ENCODE data around the gene BSG. TPM values are rescaled to one million over a fixed set of nuclear protein-coding genes. Genes with fewer than 3 reads are reported as not detected.

Gene BSG
- total and polyA plus RNA-seq, 9 of the 15 experiments (the other 6 are each of a cell fraction or from before 2014, with no cell fraction given), result 4.6 to 495 (median 187) TPM

- no peaks in the 10 kb centered on the region for H3K27me3 ChIP-seq (ENCODE audit: control insufficient read depth in 2 of 2, insufficient read depth in 2 of 2, low read length in 2 of 2)
- H3K9me1 ChIP-seq (ENCODE audit: control insufficient read depth, insufficient read depth, low read length), result peaks cover 6% of the 10 kb centered on the region
- H3K4me3 ChIP-seq, result no peak overlapping the region
- TF ChIP-seq IRF2 (CRISPR knock-in tag; IDR thresholded peaks at IDR 0.05) (0 out of 2 replicates have a peak, but pooled peaks have one; percentile 24), VEZF1 (CRISPR knock-in tag; IDR thresholded peaks at IDR 0.05) (no peak), POLR2G (IDR thresholded peaks at IDR 0.05; ENCODE audit: low read depth, low read length) (peak; percentile 29; the same call in 1 of the 2 replicates), PCBP1 (IDR thresholded peaks at IDR 0.05; ENCODE audit: low read depth, low read length, poor library complexity, severe bottlenecking) (peak; percentile 34), RBFOX2 (IDR thresholded peaks at IDR 0.05; ENCODE audit: low read depth, low read length) (peak; percentile 40), NR2C1 (IDR thresholded peaks at IDR 0.05) (no peak), NR2C1 (tag; IDR thresholded peaks at IDR 0.05) (no peak), EGR1 (conservative IDR thresholded peaks at IDR 0.05) (peak; percentile 19; the same call in 1 of the 2 replicates), CTCF (IDR thresholded peaks at IDR 0.05 in 2 of 3, conservative IDR thresholded peaks at IDR 0.05 in 1 of 3; ENCODE audit: insufficient read depth in 2 of 3, low read depth in 1 of 3, low read length in 3 of 3) (peak in 1 of 3 experiments; percentile 16; a peak in 1 of 6 replicates)
- ATAC-seq (no peak), FAIRE-seq (no peak), DNase-seq (ENCODE audit: extremely low read depth in 1 of 4, low spot score in 3 of 4) (peak in 1 of 4 experiments; percentile 40)
- H3K9ac ChIP-seq (ENCODE audit: insufficient read depth in 1 of 2, low read depth in 2 of 2, low read length in 2 of 2), result peak overlapping the region in 1 of 2 experiments; percentile 78; a peak in 2 of 4 replicates
- H3K4me2 ChIP-seq (ENCODE audit: insufficient read depth, low read length), result no peak overlapping the region
- peaks cover 61% of the 10 kb centered on the region; the same call in 2 of the 3 replicates for H3K36me3 ChIP-seq (ENCODE audit: control insufficient read depth, insufficient read depth, low read length)
- no peak overlapping the region for H2AFZ ChIP-seq (ENCODE audit: low read depth, low read length)
- WGBS (ENCODE audit: insufficient coverage, low coverage, missing lambda C conversion rate), result 90% methylated on average over 16 of the region's 16 CpGs
- ChIA-PET POLR2A (interaction anchor here (0.6 kb wide), 1 partner anchor 15 kb away, joined by 3 read pairs; no protein-coding TSS in a partner anchor), CTCF (ENCODE audit: low intra/inter-chr PET ratio) (no interaction called here)
- peaks cover 1% of the 10 kb centered on the region for H3K9me3 ChIP-seq (replicated peaks; ENCODE audit: control insufficient read depth, insufficient read depth, low read depth, low read length)
- peaks cover 16% of the 10 kb centered on the region for H4K20me1 ChIP-seq (replicated peaks; ENCODE audit: control insufficient read depth, insufficient read depth, low read length)
- peaks cover 9 to 80% of the 10 kb centered on the region in 2 experiments; a peak in 4 of 5 replicates for H3K4me1 ChIP-seq (replicated peaks in 1 of 2; ENCODE audit: control insufficient read depth in 2 of 2, insufficient read depth in 2 of 2, low read length in 2 of 2)
- H3K79me2 ChIP-seq (ENCODE audit: control insufficient read depth, insufficient read depth, low read length), result peaks cover 49% of the 10 kb centered on the region
- intact Hi-C loops (cut with micrococcal nuclease) (loop anchor here (10.0 kb wide), 1 partner anchor 50 kb away; the partner anchor contains the start of gene HCN2), in situ Hi-C loops (cut with MboI) (no loop called here)
- no peak overlapping the region for H3K27ac ChIP-seq (ENCODE audit: extremely low read depth, low read depth, low read length)
- BruUV-seq (replicated peaks), result no TSS peak
Measured at GRCh38 chr19:535017-535835, 37.2 kb upstream of the BSG start.
